Measurements from ENCODE around the gene ATAT1.

- no peak for TF ChIP-seq GATA2 (IDR thresholded peaks at IDR 0.05; ENCODE audit: low read depth, low read length)
- TF ChIP-seq GATA3 (IDR thresholded peaks at IDR 0.05; ENCODE audit: low read depth, low read length) = no peak
Measured at GRCh38 chr6:30641048-30641447, 14.4 kb downstream of the ATAT1 start.

All from SH-SY5Y (cell line).